SK-N-SH treated with all-trans-retinoic acid at 6 μM for 48 hours (cell line): ENCODE results near the gene SLC38A10.

Experiments
- OSR1 ChIP-seq: fragments of 250-450 bp; sonication (Bioruptor Pico); IDR thresholded peaks from 2 replicates; pipeline ENCODE4 v1.8.0; 2022; ENCODE audit warnings: moderate library complexity, mild to moderate bottlenecking, inconsistent platforms
- PATZ1 ChIP-seq: fragments of 250-450 bp; sonication (Bioruptor Pico); IDR thresholded peaks from 2 replicates; pipeline ENCODE4 v1.8.0; 2020; ENCODE audit warnings: mild to moderate bottlenecking, moderate library complexity, borderline replicate concordance

GRCh38 chr17:81280571-81280970 lies 14.5 kb downstream of the SLC38A10 start:
- TF ChIP-seq OSR1 (CRISPR knock-in tag) (no peak), PATZ1 (CRISPR knock-in tag) (no peak)
